ENCODE data around the gene PPP1R3D. TPM values are rescaled to one million over a fixed set of nuclear protein-coding genes. Genes with fewer than 3 reads are reported as not detected.

Gene PPP1R3D
- total RNA-seq, 1 experiment from 2014 or later: 2.7 TPM

DNA sequence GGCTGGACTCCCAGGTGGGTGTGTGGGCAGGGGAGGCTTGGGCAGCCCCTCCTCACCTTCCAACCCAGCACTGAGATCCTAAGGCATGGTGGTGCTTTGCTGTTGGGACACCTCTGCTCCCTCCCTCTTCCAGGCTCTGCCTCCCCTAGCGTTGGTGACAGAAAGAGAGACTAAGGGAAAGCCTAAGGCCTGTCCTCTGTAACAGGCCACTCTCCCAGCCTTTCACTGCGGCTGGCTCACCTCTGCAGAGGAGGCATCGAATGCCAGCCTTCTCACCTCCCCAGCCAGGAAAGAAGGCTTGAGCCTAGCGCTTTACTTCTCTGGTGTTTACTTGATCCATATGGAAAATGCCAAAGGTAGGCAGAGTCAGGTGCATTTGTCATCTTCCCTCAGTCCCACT lies 14.6 kb upstream of the PPP1R3D start (continued):
- TF ChIP-seq, protein P1, sequence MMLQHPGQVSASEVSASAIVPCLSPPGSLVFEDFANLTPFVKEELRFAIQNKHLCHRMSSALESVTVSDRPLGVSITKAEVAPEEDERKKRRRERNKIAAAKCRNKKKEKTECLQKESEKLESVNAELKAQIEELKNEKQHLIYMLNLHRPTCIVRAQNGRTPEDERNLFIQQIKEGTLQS (IDR thresholded peaks at IDR 0.05): no peak
- TF ChIP-seq SIN3A (IDR thresholded peaks at IDR 0.05; ENCODE audit: low read depth) (no peak), CBX3 (IDR thresholded peaks at IDR 0.05; ENCODE audit: low read depth) (no peak), EZH2 (IDR thresholded peaks at IDR 0.05) (no peak), ELF1 (IDR thresholded peaks at IDR 0.05; ENCODE audit: borderline replicate concordance, low read depth) (no peak), SRF (IDR thresholded peaks at IDR 0.05; ENCODE audit: low read depth) (no peak), FOSL1 (IDR thresholded peaks at IDR 0.05; ENCODE audit: low read depth) (no peak), CEBPB (IDR thresholded peaks at IDR 0.05; ENCODE audit: low read depth) (no peak), RAD21 (IDR thresholded peaks at IDR 0.05; ENCODE audit: low read depth) (no peak)
- TF ChIP-seq, protein P2, sequence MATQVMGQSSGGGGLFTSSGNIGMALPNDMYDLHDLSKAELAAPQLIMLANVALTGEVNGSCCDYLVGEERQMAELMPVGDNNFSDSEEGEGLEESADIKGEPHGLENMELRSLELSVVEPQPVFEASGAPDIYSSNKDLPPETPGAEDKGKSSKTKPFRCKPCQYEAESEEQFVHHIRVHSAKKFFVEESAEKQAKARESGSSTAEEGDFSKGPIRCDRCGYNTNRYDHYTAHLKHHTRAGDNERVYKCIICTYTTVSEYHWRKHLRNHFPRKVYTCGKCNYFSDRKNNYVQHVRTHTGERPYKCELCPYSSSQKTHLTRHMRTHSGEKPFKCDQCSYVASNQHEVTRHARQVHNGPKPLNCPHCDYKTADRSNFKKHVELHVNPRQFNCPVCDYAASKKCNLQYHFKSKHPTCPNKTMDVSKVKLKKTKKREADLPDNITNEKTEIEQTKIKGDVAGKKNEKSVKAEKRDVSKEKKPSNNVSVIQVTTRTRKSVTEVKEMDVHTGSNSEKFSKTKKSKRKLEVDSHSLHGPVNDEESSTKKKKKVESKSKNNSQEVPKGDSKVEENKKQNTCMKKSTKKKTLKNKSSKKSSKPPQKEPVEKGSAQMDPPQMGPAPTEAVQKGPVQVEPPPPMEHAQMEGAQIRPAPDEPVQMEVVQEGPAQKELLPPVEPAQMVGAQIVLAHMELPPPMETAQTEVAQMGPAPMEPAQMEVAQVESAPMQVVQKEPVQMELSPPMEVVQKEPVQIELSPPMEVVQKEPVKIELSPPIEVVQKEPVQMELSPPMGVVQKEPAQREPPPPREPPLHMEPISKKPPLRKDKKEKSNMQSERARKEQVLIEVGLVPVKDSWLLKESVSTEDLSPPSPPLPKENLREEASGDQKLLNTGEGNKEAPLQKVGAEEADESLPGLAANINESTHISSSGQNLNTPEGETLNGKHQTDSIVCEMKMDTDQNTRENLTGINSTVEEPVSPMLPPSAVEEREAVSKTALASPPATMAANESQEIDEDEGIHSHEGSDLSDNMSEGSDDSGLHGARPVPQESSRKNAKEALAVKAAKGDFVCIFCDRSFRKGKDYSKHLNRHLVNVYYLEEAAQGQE (IDR thresholded peaks at IDR 0.05; ENCODE audit: low read depth): no peak
- TF ChIP-seq, protein P3, sequence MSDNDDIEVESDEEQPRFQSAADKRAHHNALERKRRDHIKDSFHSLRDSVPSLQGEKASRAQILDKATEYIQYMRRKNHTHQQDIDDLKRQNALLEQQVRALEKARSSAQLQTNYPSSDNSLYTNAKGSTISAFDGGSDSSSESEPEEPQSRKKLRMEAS (IDR thresholded peaks at IDR 0.05): no peak

DNA sequence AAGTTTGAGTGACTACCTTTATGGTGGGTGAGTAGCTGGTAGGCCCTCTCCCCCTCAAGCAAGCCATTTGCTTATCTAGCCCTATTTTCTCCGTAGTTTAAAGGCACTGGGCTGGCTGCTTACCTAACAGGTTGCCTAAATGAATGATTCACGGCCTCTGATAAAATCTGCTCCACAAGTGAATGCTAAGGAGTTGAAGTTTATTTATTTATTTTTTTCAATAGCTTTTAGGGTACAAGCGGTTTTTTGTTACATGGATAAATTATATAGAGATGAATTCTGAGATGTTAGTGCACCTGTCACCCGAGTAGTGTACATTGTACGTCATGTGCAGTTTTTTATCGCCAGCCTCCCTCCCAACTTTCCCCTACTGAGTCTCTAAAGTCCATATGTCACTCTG lies 9.8 kb upstream of the PPP1R3D start:
- no peak for DNase-seq (ENCODE audit: low read depth, low spot score)
- Histone ChIP-seq H2AFZ (ENCODE audit: low read depth, low read length, poor library complexity, severe bottlenecking) (no peak overlapping the region), H3K27ac (ENCODE audit: low read depth, low read length) (no peak overlapping the region), H3K9me2 (ENCODE audit: insufficient read depth) (no peaks in the 10 kb centered on the region), H4K20me1 (ENCODE audit: insufficient read depth) (no peaks in the 10 kb centered on the region), H3K9me3 (ENCODE audit: control insufficient read depth in 1 of 2, insufficient read depth in 1 of 2, low read depth in 1 of 2, low read length in 2 of 2) (no peaks in the 10 kb centered on the region), H3K9ac (ENCODE audit: low read length) (no peak overlapping the region), H3K4me1 (ENCODE audit: control insufficient read depth in 1 of 2, insufficient read depth in 2 of 2, low read length in 2 of 2) (no peaks in the 10 kb centered on the region), H3K36me3 (ENCODE audit: control insufficient read depth in 1 of 2, insufficient read depth in 2 of 2, low read length in 2 of 2) (peaks cover 0 to 5% of the 10 kb centered on the region in 2 experiments; a peak in 2 of 4 replicates), H3K27me3 (ENCODE audit: insufficient read depth, low read length) (no peaks in the 10 kb centered on the region), H3K79me2 (ENCODE audit: insufficient read depth, low read length) (no peaks in the 10 kb centered on the region), H3K4me2 (ENCODE audit: low read length) (no peak overlapping the region), H3K4me3 (replicated peaks in 1 of 2; ENCODE audit: low read depth in 1 of 2, low read length in 2 of 2) (no peak overlapping the region)
- TF ChIP-seq POLR2A (IDR thresholded peaks at IDR 0.05; ENCODE audit: borderline replicate concordance, extremely low read depth, insufficient read depth, insufficient read length) (no peak), FOSL1 (IDR thresholded peaks at IDR 0.05; ENCODE audit: low read depth) (no peak), CEBPB (IDR thresholded peaks at IDR 0.05; ENCODE audit: low read depth) (no peak), EZH2phosphoT487 (IDR thresholded peaks at IDR 0.05; ENCODE audit: borderline replicate concordance) (no peak), EZH2 (IDR thresholded peaks at IDR 0.05) (no peak), ELF1 (IDR thresholded peaks at IDR 0.05; ENCODE audit: borderline replicate concordance, low read depth) (no peak), EGR1 (IDR thresholded peaks at IDR 0.05; ENCODE audit: low read depth) (no peak), SIN3A (IDR thresholded peaks at IDR 0.05; ENCODE audit: low read depth) (no peak)
- no TSS peak for BruUV-seq (replicated peaks)
- ChIA-PET RAD21 (ENCODE audit: low non-redundant PET in 1 of 2, low total read pairs in 2 of 2, uncharacterized antibody in 2 of 2, unreplicated experiment in 2 of 2) (no interaction called here), CTCF (interaction anchor here (3.9 kb wide), 1 partner anchor 100 kb away, joined by 27 read pairs; no protein-coding TSS in a partner anchor), POLR2A (no interaction called here)
- ATAC-seq: no peak
- intact Hi-C loops (cut with micrococcal nuclease): loop anchor here (1.0 to 5.0 kb wide), 2 partner anchors 100 to 1947 kb away; no protein-coding TSS in a partner anchor
